Measurements from ENCODE around the gene OR2L13. TPM values are rescaled to one million over a fixed set of nuclear protein-coding genes. Genes with fewer than 3 reads are reported as not detected.

OR2L13 gene
- total RNA-seq, 1 experiment from 2014 or later = not detected

GRCh38 chr1:248045209-248045608, 49.8 kb upstream of the OR2L13 start (continued):
- TF ChIP-seq ZSCAN18 (CRISPR knock-in tag; IDR thresholded peaks at IDR 0.05) (no peak), ZNF317 (CRISPR knock-in tag; IDR thresholded peaks at IDR 0.05; ENCODE audit: borderline replicate concordance, low read depth) (no peak), STAT6 (CRISPR knock-in tag; conservative IDR thresholded peaks at IDR 0.05; ENCODE audit: low read depth) (no peak), HMGA2 (CRISPR knock-in tag; IDR thresholded peaks at IDR 0.05) (no peak), ATF3 (CRISPR knock-in tag; conservative IDR thresholded peaks at IDR 0.05) (no peak), SMAD4 (CRISPR knock-in tag; IDR thresholded peaks at IDR 0.05) (no peak), ATF6 (CRISPR knock-in tag; IDR thresholded peaks at IDR 0.05) (no peak), RORB (CRISPR knock-in tag; IDR thresholded peaks at IDR 0.05) (no peak), CDX4 (CRISPR knock-in tag; IDR thresholded peaks at IDR 0.05; ENCODE audit: borderline replicate concordance) (no peak), ZNF416 (CRISPR knock-in tag; IDR thresholded peaks at IDR 0.05) (no peak), SMAD3 (CRISPR knock-in tag; IDR thresholded peaks at IDR 0.05; ENCODE audit: borderline replicate concordance) (no peak), ELF4 (CRISPR knock-in tag; IDR thresholded peaks at IDR 0.05; ENCODE audit: low read depth) (no peak), ZNF138 (CRISPR knock-in tag; conservative IDR thresholded peaks at IDR 0.05) (no peak)

- DNase-seq (ENCODE audit: low spot score) (no peak), ATAC-seq (no peak)
- no peak for TF ChIP-seq AR (CRISPR knock-in tag; IDR thresholded peaks at IDR 0.05)
- no peak for TF ChIP-seq PRRX2 (CRISPR knock-in tag; IDR thresholded peaks at IDR 0.05)
- TF ChIP-seq CDX4 (CRISPR knock-in tag; IDR thresholded peaks at IDR 0.05; ENCODE audit: borderline replicate concordance) = no peak
- no peak for TF ChIP-seq ZNF317 (CRISPR knock-in tag; IDR thresholded peaks at IDR 0.05; ENCODE audit: borderline replicate concordance, low read depth)
- TF ChIP-seq FOXJ3 (CRISPR knock-in tag; IDR thresholded peaks at IDR 0.05; ENCODE audit: borderline replicate concordance) = no peak
- no peak for TF ChIP-seq ZNF263 (CRISPR knock-in tag; IDR thresholded peaks at IDR 0.05; ENCODE audit: low read depth)
- TF ChIP-seq ZNF232 (CRISPR knock-in tag; IDR thresholded peaks at IDR 0.05) = no peak
- no peak for TF ChIP-seq JAZF1 (CRISPR knock-in tag; IDR thresholded peaks at IDR 0.05)
- TF ChIP-seq NR1H2 (CRISPR knock-in tag; IDR thresholded peaks at IDR 0.05) = no peak
- no peak for TF ChIP-seq FOXP1 (CRISPR knock-in tag; IDR thresholded peaks at IDR 0.05; ENCODE audit: borderline replicate concordance)
- no peak for TF ChIP-seq NFATC4 (CRISPR knock-in tag; IDR thresholded peaks at IDR 0.05)
- CTCF ChIA-PET = no interaction called here
- Mint-ChIP-seq H3K9me3 (peaks cover 72% of the 10 kb centered on the region), H3K27ac (no peak within 1 kb of the TSS), H3K27me3 (ENCODE audit: low read depth) (peaks cover 7% of the 10 kb centered on the region), H3K4me3 (no peak within 1 kb of the TSS), H3K4me1 (no peaks in the 10 kb centered on the region), H3K36me3 (peaks cover 52% of the 10 kb centered on the region)
- POLR2A ChIA-PET = no interaction called here
Measured at GRCh38 chr1:248046536-248046935, 48.4 kb upstream of the OR2L13 start, which contains the start of gene OR2L3. Gene OR2L3, plus strand, starts transcription at chr1:248046836. Its CDS starts 13,846 bp downstream, at chr1:248060682.
